ENCODE results near the gene SCT.

Gene SCT

DNA sequence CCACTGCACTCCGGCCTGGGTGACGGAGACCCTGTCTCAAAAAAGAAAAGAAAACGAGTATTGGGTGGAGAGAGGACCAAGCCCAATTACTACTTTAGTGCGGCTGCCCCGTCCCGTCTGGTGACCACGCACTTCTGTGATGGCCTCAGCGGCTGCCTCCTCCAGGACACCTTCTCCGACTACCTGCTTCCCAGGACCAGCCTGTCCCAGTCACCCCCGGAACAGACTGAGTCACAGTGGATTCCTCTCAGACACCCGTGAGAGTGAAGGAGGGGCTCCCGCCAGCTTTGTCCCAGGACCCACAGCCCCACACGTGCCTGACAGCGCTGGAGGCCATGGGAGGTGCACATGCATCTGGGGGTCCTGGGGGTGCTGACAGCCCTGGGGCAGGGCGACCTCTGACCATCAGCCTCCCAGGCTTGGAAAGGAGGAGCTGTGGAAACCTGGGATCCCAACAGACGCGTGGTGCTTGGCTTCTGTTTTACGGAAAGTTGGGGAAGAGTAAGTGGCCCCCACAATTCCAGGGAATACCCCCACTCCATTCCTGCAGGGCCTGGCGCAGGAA, 14.9 kb upstream of the SCT start:
- no peak for TF ChIP-seq ZFX (IDR thresholded peaks at IDR 0.05; ENCODE audit: borderline replicate concordance)
- TF ChIP-seq, protein P1, sequence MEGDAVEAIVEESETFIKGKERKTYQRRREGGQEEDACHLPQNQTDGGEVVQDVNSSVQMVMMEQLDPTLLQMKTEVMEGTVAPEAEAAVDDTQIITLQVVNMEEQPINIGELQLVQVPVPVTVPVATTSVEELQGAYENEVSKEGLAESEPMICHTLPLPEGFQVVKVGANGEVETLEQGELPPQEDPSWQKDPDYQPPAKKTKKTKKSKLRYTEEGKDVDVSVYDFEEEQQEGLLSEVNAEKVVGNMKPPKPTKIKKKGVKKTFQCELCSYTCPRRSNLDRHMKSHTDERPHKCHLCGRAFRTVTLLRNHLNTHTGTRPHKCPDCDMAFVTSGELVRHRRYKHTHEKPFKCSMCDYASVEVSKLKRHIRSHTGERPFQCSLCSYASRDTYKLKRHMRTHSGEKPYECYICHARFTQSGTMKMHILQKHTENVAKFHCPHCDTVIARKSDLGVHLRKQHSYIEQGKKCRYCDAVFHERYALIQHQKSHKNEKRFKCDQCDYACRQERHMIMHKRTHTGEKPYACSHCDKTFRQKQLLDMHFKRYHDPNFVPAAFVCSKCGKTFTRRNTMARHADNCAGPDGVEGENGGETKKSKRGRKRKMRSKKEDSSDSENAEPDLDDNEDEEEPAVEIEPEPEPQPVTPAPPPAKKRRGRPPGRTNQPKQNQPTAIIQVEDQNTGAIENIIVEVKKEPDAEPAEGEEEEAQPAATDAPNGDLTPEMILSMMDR (IDR thresholded peaks at IDR 0.05), result no peak
- H3K27ac ChIP-seq, result no peak overlapping the region

DNA sequence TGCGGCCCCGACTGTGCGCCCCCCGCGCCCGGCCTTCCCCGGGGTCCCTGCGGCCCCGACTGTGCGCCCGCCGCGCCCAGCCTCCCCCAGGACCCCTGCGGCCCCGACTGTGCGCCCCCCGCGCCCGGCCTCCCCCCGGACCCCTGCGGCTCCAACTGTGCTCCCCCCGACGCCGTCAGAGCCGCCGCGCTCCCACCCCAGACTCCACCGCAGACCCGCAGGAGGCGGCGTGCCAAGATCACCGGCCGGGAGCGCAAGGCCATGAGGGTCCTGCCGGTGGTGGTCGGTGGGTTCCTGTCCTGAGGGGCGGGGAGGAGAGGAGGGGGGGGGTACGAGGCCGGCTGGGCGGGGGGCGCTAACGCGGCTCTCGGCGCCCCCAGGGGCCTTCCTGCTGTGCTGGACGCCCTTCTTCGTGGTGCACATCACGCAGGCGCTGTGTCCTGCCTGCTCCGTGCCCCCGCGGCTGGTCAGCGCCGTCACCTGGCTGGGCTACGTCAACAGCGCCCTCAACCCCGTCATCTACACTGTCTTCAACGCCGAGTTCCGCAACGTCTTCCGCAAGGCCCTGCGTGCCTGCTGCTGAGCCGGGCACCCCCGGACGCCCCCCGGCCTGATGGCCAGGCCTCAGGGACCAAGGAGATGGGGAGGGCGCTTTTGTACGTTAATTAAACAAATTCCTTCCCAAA, 13.2 kb upstream of the SCT start:
- no peak for TF ChIP-seq ZFX (IDR thresholded peaks at IDR 0.05; ENCODE audit: borderline replicate concordance)
- TF ChIP-seq, protein P1 (IDR thresholded peaks at IDR 0.05), result no peak
- no peak overlapping the region for H3K27ac ChIP-seq

- TF ChIP-seq, protein P1 (IDR thresholded peaks at IDR 0.05), result no peak
- no peak for TF ChIP-seq ZFX (IDR thresholded peaks at IDR 0.05; ENCODE audit: borderline replicate concordance)
- no peak overlapping the region for H3K27ac ChIP-seq
These were observed 12.5 kb upstream of the SCT start for GRCh38 chr11:639332-639955.

GRCh38 chr11:638631-639331, 11.8 kb upstream of the SCT start:
- peak overlapping the region; percentile 12; the same call in 1 of the 2 replicates for H3K27ac ChIP-seq
- TF ChIP-seq ZFX (IDR thresholded peaks at IDR 0.05; ENCODE audit: borderline replicate concordance), result no peak

DNA sequence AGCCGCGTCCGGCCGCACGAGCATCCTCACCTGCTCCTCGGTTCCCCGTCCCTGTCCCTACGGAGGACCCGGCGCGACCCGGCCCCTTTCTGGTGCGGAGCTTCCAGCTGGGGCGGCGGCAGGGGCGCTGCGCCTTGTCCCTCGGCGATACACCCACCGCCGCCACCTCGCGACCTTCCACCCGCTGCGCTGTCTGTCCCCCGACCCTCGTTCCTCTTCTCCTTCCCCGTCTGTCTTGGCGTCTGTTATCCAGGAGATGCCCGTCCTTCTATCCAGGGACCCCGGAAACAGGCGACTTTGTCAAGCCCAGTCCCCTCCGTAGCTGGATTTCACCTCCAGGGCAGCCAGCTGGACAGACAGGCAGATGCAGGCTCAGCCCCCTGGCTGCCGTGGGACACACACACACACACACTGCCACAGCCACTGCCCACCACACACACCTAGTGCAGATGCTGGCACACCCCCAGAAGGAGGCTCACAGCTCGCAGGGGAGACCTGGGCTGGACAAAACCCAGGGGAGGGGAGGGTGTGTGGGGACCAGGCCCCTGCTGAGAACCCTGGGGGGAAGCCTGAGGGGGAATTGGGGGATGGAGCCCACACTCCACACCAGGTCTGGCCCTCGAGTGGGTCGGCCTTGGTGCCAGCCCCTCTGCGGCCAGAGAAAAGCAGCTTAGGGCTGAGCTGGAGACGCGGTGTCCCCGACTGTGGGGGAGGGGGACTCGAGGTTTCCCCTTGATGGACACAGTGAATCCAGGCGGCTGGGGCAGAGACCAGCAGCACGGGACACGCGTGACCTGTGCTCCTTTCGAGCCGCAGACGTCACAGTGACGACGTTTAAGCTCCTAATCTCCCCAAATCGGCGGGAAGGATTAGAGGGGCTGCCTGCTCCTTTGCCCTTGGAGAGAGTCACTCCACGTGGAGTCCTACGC, 10.9 kb upstream of the SCT start:
- no peak for TF ChIP-seq ZFX (IDR thresholded peaks at IDR 0.05; ENCODE audit: borderline replicate concordance)
- TF ChIP-seq, protein P1 (IDR thresholded peaks at IDR 0.05), result no peak
- H3K27ac ChIP-seq, result peak overlapping the region; percentile 12; the same call in 1 of the 2 replicates

GRCh38 chr11:637333-637592, 10.3 kb upstream of the SCT start:
- no peak overlapping the region for H3K27ac ChIP-seq
- TF ChIP-seq, protein P1 (IDR thresholded peaks at IDR 0.05), result no peak
- TF ChIP-seq ZFX (IDR thresholded peaks at IDR 0.05; ENCODE audit: borderline replicate concordance), result no peak
